Stimulated activated CD4-positive, alpha-beta T cell treated with anti-CD3 and anti-CD28 coated beads, Interleukin-1b, Interleukin-23, amount 100 ng/mL, for 48 hours (primary cell): ENCODE results near the gene DRC3.

Experiments used
- DNase-seq: peaks from one replicate; pipeline ENCODE4 v3.0.0-alpha.2; 2020

The DRC3 gene

DNA sequence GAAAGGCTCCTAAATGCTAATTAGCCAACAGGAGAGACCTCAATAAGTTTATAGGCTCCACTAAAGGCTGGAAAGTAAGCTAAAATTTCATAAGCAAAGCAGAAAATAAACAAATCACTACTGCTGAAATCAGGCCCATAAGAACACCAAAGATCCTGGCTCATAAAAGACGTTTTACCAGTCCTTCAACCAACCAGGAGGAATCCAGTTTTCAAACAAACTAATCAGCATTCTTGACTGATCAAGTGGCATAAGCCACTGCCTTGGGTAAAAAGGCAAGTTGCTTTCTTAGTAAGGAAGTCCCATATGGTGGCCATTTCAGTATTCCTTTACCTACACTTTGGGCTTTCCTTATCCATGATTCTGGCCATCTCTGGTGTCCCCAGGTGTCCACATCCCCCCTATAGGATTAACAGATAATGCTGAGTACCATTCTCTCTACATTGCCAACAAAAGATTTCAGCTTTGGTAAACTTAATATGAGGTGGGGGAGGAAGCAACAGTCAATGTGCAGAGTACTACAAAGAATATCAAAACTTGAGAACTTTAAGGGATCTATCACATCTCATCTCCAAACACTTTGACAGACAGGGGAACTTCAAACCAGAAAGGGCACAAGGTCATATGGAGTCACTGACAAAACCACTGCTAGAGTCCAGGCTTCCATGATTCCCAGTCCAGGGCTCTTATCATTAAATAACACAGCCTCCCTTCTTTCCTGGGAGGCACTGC lies 1.8 kb upstream of the DRC3 start:
- DNase-seq, result no peak

DNA sequence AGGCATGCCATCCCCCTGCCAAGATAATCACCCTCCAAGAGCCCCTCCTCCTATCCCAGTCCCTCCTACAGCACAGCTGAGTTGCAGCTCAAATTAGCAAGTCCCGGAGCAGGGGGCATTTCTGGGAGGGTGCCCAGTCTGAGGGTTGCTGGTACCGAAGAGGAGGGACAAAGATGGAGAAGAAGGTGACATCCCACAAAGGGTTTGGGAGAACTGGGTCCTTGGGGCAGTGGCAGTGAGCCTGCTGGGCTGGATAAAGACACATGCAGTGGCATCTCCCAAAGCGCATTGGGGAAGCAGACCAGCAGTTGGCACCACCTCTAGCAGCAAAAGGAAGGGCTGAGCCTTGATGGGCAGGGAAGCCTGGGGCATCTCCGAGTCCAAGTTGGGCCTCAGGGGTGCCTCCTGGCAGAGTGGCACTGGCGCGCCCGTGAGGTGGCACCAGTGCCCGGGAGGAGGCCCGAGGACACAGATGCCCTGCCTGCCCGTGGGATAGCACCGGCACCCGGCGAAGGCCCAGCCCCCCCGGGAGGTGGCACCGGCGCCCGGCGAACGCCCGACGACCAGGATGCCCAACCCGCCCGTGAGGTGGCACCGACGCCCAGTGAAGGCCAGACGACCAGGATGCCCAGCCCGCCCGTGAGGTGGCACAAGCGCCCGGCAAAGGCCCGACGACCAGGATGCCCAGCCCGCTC lies 1.1 kb upstream of the DRC3 start:
- DNase-seq, result no peak

- DNase-seq, result no peak
Measured at GRCh38 chr17:17972952-17973254, 241 bp downstream of the DRC3 start.

DNA sequence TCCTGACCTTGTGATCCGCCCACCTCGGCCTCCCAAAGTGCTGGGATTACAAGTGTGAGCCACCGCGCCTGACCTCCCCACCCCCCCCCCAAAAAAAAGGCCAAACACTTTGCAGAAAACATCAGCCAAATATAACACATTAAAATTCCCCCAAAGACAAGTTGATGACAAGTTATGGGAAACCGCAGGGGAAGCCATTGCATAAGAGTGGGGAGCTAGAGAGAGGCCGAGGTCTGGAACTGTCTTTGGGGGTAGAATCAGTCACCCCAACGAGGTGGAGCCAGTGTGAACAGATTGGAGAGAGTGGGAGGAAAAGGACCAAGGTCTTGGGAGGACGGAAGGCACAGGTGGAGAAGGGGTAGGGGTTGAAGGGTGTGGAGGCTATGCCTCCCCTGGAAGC lies 2.8 kb downstream of the DRC3 start:
- no peak for DNase-seq

GRCh38 chr17:17976931-17977570 lies 4.4 kb downstream of the DRC3 start:
- no peak for DNase-seq

DNA sequence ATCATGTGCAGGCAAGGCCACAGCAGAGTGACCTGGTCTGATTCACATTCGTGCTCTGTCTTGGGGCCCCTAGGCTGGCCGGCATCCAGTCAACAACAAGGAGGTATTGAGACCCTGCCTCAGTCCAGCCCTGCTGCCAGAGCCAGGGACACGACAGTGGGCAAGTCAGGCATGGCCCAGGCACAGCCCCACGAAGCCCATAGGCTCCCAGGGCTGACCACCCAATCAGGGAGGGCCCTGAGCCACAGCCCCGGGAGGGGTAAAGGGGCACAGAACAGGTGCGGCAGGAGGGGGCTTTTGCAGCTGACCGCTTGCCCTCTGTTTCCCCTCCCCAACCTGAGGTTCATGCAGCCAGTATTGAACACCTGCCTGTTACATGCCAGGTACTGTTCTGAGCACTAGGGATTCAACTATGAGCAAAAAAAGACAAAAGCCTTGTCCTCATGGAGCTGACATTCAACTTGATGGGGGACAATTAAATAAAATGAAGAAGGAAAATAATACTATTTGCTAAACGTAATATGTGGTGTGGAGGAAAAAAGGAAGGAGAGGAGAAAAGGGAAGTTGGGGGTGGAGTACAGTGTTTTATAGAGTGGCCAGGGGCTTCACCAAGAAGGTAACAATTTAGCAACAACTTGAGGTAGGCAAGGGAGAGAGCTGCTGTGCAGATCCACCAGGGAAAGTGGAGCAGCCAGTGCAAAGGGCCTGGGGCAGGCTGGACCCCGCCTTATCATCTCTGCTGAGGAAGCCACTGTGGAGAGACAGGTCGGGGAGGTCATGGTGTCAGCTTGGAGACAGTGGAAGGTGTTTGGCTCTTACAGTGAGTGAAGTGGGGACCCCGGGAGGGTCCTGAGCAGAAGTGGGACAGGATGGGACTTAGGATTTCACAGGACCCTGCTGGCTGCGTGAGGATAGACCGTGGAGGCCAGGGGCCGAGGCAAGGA lies 6.1 kb downstream of the DRC3 start:
- DNase-seq, result no peak

GRCh38 chr17:17979778-17980177 lies 7.1 kb downstream of the DRC3 start:
- no peak for DNase-seq

- DNase-seq, result no peak
Measured at GRCh38 chr17:17981330-17981729, 8.7 kb downstream of the DRC3 start.

DNA sequence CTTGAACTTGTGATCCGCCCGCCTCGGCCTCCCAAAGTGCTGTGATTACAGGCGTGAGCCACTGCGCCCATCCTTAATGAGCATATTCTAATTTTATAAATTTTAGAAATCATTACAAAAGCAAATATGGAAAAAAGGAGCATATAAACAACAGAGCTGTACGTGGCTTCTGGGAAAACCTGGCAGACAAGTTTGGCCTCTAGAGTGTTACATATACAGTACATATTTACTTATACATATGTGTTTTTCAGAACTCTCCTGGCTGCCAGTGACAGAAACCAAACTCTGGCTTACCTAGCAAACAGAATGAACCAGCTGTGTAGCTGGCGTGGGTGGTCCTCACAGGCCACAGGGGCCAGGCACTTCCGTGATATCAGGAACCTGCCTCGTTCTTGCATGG lies 10.1 kb downstream of the DRC3 start:
- no peak for DNase-seq

GRCh38 chr17:17983376-17983775 lies 10.7 kb downstream of the DRC3 start:
- no peak for DNase-seq

DNA sequence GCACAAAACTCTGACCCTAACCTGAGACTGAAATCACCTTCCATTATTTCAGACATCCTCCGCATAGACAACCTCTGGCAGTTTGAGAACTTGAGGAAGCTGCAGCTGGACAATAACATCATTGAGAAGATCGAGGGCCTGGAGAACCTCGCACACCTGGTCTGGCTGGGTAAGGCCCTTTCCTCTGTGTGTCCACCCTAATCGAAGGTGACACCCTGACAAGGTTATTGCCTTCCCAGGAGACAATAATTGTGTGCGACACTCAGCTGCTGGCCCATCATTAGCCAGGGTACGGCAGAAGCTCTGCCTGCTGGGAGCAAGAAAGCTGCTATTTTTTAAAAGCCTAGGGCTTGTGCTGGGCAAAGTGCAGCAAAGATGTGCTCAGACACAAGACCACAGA lies 11.1 kb downstream of the DRC3 start:
- DNase-seq, result no peak

DNA sequence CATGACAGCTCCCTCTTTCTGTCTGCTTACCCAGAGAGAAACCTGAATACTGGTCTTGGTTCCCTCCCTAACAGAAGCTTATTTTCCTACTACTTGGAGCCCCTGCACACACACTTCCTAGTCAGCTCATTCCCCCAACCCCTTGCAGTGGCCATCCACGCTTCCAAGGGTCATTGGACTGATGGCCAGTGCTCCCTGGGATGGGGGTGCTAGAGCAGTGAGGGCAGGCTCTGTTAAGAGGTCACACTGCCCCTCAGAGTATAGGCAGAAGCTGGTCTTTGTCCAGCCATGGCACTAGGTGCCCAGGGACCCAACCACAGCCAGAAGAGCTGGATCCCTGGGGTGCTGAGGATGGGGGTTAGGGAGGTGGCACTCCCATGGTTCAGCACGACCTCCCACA lies 12.5 kb downstream of the DRC3 start:
- no peak for DNase-seq

DNA sequence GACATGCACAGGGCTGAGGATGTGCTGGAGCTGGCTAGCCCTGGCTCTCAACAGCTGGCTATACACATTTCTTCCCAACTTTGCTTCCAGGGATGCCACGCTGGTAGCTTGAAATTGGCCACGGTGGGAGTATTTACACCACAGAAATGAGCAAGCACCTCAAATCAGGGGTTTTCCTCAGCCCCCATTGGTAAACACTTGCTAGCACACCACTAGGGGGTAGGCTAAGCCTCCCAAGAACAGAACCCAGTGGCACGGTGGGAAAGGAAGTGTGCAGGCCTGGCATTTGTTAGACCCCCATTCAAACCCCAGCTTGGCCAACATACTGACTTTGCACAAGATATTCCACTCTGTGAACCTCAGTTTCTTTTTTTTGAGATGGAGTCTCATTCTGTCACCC lies 12.9 kb downstream of the DRC3 start:
- DNase-seq, result no peak

GRCh38 chr17:17987187-17987896 lies 14.7 kb downstream of the DRC3 start:
- DNase-seq, result no peak

DNA sequence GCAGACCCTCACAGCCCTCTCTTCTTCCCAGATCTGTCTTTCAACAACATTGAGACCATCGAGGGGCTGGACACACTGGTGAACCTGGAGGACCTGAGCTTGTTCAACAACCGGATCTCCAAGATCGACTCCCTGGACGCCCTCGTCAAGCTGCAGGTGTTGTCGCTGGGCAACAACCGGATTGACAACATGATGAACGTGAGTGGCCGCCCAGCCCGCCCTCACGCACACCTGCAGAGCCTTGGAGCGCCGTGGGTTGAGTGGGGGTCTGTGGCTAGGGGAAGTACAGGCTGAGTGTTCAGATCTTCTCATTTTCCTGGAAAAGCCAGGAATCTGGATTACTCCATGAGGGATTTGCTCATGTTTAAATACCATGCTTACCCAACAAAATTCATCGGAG lies 15.2 kb downstream of the DRC3 start:
- no peak for DNase-seq

- no peak for DNase-seq
Measured at GRCh38 chr17:17988427-17988945, 15.8 kb downstream of the DRC3 start.

GRCh38 chr17:17989081-17989480 lies 16.4 kb downstream of the DRC3 start:
- no peak for DNase-seq

DNA sequence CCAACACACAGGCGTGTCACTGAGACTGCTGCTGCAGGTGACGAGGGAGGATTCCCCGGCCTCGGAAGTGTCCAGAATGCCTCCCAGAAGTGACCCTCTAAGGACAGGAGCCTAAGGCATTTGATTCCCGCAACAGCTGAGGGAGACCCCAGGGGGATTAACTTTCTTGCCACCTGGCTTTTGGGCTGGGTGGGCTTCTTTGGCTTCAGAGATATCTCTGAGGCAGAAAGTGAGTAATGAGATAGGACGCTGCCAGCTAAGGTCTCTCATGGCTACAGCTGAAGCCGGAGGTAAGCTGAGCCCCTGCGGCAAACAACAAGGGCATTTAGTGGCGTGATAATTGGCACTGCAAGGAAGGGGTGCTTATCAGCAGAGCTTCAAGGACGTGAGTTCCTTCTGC lies 17.0 kb downstream of the DRC3 start:
- no peak for DNase-seq

DNA sequence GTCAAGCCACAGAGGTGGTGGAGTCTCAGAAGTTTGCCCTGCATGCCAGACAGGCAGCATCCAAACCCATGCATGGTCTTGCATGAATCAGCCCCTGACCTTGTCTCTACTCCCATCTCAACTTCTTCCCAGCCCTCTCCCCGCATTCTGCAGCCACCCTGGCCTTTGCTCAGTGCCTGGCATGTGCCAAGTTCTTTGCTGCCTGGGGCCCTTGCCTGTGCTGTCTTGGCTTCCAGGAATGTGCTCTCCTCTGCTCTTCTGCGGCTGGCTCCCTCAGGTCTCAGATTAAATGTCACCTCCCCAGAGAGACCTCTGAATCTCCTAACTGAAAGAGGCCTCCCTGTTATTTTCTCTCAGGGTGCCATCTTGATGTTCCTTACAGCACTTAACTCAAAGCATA lies 17.6 kb downstream of the DRC3 start:
- no peak for DNase-seq

DNA sequence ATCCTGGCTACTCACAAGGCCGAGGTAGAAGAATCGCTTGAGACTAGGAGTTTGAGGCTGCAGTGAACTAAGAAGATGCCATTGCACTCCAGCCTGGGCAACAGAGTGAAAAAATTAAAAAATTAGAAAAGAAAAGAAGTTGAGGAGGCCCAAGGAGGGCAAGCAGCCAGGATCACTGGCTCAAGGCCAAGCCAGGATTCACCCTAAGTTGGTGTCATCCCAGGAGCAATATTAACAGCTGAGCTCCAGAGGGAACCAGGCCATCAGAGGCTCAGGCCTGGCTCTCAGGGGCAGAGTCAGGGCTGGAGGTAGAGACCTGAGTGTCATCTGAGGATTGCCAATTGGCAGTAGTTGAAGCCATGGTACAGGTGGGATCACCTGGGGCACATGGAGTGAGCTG lies 20.7 kb downstream of the DRC3 start:
- no peak for DNase-seq

DNA sequence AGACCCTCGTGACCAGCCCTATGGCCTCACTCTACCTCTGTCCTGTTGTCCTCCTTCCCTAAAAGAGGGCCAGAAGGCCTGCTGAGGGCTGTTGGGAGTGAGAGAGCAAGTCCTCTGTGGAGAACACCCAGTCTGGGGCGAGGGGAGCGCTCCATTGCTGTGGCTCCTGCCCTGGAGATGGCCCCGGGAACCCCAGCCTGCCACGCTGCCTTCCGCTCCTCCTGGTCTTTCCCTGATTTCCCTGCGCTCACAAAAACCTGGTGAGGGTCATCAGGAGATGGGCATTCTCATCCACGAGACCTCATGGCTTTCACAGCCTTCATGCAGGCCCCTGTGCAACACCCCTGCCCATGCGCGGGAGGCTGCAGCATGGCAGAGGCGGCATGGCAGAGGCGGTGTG lies 21.2 kb downstream of the DRC3 start:
- no peak for DNase-seq

- peak; percentile 19 for DNase-seq
Measured at GRCh38 chr17:17994271-17995069, 21.8 kb downstream of the DRC3 start.
